Activated CD8-positive, alpha-beta T cell treated with anti-CD3 and anti-CD28 coated beads, Interleukin-2, amount 10 ng/mL, durations not matched to agents 7 days and 5 days (primary cell): ENCODE measurements around the gene MUC12. TPM values are rescaled to one million over a fixed set of nuclear protein-coding genes. Genes with fewer than 3 reads are reported as not detected.
"Not testable (repeated sequence)": the region's sequence is repeated elsewhere in the genome, so short reads cannot be mapped to it uniquely, and the experiment has no call there.

Experiments used
- ATAC-seq: fragments of 150-1000 bp; cut with Tn5 transposase; one replicate; pipeline ENCODE4 v1.10.0; 2021; ENCODE audit warnings: moderate library complexity
- CTCF ChIA-PET: fragments of 350-600 bp; sonication (Branson Sonifier 250); formaldehyde crosslinking; loops from one replicate; lab custom pipeline; 2021; ENCODE audit warnings: antibody characterized with exemption; lab: Charles Lee
- POLR2A ChIA-PET: fragments of 350-600 bp; sonication (Branson Sonifier 250); formaldehyde crosslinking; loops from one replicate; lab custom pipeline; 2021; ENCODE audit warnings: antibody characterized with exemption; lab: Charles Lee
- DNase-seq: peaks from one replicate; pipeline ENCODE4 v3.0.0-alpha.2; 2020
- H3K27ac Mint-ChIP-seq: one replicate; pipeline ENCODE4 v1.8.0; 2021; ENCODE audit warnings: mild to moderate bottlenecking, mixed read lengths
- H3K27me3 Mint-ChIP-seq: one replicate; pipeline ENCODE4 v1.8.0; 2021; ENCODE audit warnings: low read depth, mixed read lengths
- H3K36me3 Mint-ChIP-seq: one replicate; pipeline ENCODE4 v1.8.0; 2021; ENCODE audit warnings: low read depth, mixed read lengths
- H3K4me1 Mint-ChIP-seq: one replicate; pipeline ENCODE4 v1.8.0; 2021; ENCODE audit warnings: low read depth, mixed read lengths
- H3K4me3 Mint-ChIP-seq: one replicate; pipeline ENCODE4 v1.8.0; 2021; ENCODE audit warnings: mild to moderate bottlenecking, mixed read lengths
- H3K9me3 Mint-ChIP-seq: one replicate; pipeline ENCODE4 v1.8.0; 2022; ENCODE audit warnings: mixed read lengths; ENCODE audit not compliant: insufficient read depth
- total RNA-seq, 2 experiments: library from RNA; stranded (reverse); gene quantifications; one replicate each; pipeline ENCODE4 v1.2.3, GENCODE V29; 2021

MUC12 gene
- total RNA-seq, 2 experiments from 2014 or later = not detected

DNA sequence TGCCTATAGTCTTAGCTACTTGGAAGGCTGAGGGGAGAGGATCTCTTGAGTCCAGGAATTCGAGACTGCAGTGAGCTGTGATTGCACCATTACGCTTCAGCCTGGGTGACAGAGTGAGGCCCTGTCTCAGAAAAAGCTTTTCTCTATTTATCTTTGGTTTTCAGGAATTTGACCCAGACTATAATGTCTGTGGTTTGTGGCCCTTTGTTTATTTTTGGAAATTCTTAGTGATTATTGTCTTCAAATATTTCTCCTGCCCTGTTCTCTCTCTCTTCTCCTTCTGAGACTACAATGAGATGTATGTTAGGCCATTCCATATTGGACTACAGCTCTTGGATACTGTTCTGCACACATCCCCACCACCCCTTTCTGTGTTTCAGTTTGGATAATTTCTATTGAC is 4.7 kb downstream of the MUC12 start:
- CTCF ChIA-PET = no interaction called here
- DNase-seq (no peak), ATAC-seq (no peak)
- H3K36me3 Mint-ChIP-seq = no peaks in the 10 kb centered on the region
- POLR2A ChIA-PET = no interaction called here
- no peak overlapping the region for H3K27ac Mint-ChIP-seq
- H3K4me3 Mint-ChIP-seq = no peak overlapping the region
- H3K4me1 Mint-ChIP-seq = no peaks in the 10 kb centered on the region
- no peaks in the 10 kb centered on the region for H3K9me3 Mint-ChIP-seq
- peaks cover 8% of the 10 kb centered on the region for H3K27me3 Mint-ChIP-seq

DNA sequence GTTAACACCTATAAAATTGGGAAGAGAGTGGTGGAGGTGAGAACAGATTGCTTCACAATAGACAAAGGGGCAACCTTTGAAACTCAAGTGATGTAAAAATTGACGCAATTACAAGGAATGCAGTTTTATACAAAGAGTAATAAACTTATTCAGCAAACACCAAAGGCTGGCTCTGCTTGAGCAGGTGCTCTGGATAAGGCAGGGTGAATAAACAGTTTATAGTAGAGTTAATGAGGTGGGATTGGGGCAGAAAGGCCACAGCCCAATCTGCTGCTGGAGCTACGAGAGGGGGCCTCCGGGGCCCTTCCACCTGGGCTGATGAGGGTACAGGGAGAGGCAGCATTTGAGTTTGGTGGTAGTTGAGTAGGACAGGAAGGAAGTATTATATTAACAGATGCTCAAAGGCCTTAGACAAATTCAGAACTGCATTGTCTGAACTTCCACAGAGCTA is 6.0 kb downstream of the MUC12 start:
- Mint-ChIP-seq H3K27ac (no peak overlapping the region), H3K4me3 (no peak overlapping the region), H3K9me3 (no peaks in the 10 kb centered on the region), H3K4me1 (no peaks in the 10 kb centered on the region), H3K27me3 (peaks cover 5% of the 10 kb centered on the region), H3K36me3 (no peaks in the 10 kb centered on the region)
- POLR2A ChIA-PET = no interaction called here
- CTCF ChIA-PET = no interaction called here
- ATAC-seq (no peak), DNase-seq (no peak)

DNA sequence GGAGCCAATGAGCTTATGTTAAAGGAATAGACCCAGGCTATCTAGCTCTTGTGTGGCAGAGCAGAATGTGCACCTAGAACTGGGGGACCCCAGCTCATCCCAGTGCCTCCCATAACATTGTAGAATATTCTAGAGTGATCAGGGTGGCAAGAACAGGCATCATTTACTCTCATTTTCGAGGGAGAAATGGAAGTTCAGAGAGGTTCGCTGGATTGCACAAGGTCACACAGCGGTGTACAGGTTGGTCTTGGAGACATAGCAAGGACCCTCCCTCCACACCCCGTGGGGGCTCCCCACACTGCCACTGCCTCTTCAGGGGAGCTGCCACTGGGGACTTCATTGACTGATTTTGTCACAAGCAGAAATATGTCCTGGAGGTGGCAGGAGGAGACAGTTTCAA is 8.9 kb downstream of the MUC12 start:
- Mint-ChIP-seq H3K4me3 (no peak overlapping the region), H3K4me1 (no peaks in the 10 kb centered on the region), H3K9me3 (no peaks in the 10 kb centered on the region), H3K27me3 (no peaks in the 10 kb centered on the region), H3K27ac (no peak overlapping the region), H3K36me3 (no peaks in the 10 kb centered on the region)
- ATAC-seq (no peak), DNase-seq (no peak)
- CTCF ChIA-PET = interaction anchor here (1.5 kb wide), 1 partner anchor 99 kb away, joined by 3 read pairs; no protein-coding TSS in a partner anchor
- POLR2A ChIA-PET = no interaction called here

DNA sequence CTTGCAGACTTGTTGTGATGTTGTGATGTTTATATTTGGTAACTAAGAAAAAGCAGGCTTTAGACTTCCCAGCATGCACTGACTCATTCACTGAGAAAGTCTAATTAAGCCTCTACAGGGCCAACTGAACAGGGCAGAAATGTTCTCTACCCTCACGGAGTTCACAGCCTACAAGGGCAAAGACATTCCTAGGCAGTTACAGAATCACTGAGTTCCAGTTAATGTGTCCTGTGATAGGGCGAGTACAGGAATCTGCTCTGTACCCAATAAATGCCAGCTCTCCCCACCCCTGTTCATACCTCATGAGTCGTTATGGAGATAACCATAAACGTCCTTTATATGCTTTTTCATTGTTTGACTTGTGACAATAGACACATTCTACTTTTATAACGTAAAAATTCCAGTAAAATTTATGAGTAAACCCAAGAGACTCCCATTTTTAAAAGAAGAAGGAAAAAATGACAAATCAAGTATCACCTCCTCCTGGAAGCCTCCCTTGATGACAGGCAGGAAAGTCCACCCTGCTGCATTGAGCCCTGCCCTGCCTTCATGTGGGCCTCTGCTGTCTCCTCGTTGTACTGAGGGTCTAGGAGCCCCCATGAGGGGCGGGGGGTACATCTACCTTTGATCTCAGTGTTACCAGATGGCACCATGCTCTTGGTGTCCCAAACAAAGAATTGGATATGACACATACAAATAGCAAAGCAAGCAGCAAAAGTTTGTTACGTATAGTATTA is 14.3 kb downstream of the MUC12 start:
- POLR2A ChIA-PET = no interaction called here
- no peaks in the 10 kb centered on the region for H3K36me3 Mint-ChIP-seq
- no peaks in the 10 kb centered on the region for H3K4me1 Mint-ChIP-seq
- no peak overlapping the region for H3K4me3 Mint-ChIP-seq
- CTCF ChIA-PET = no interaction called here
- H3K27ac Mint-ChIP-seq = no peak overlapping the region
- H3K9me3 Mint-ChIP-seq = no peaks in the 10 kb centered on the region
- no peaks in the 10 kb centered on the region for H3K27me3 Mint-ChIP-seq
- DNase-seq (no peak), ATAC-seq (no peak)

DNA sequence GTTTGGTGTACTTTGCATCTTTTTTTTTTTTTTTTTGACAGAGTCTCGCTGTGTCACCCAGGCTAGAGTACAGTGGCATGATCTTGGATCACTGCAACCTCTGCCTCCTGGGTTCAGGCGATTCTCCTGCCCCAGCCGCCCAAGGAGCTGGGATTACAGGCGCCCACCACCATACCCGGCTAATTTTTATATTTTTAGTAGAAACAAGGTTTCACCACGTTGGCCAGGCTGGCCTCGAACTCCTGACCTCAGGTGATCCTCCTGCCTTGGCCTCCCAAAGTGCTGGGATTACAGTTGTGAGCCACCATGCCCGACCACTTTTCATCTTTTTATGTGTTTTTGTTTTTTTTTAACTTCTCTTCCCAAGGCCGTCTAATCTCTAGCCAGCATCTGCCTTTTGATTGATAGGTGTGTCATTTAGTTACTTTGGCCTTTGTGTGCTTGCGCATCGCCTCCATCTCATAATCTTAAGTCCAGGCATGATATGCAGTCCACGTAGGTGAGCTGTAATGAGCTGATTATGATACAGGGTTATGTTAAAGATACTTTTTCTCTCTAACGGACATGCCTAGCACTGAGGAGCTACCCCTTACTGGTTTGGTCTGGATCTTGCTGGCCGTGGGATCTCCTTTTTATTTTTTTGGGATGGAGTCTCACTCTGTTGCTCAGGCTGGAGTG is 15.0 kb downstream of the MUC12 start:
- H3K27ac Mint-ChIP-seq, H3K4me1 Mint-ChIP-seq, H3K4me3 Mint-ChIP-seq, CTCF ChIA-PET, H3K9me3 Mint-ChIP-seq, DNase-seq, ATAC-seq, POLR2A ChIA-PET, H3K27me3 Mint-ChIP-seq, H3K36me3 Mint-ChIP-seq: not testable (repeated sequence)

DNA sequence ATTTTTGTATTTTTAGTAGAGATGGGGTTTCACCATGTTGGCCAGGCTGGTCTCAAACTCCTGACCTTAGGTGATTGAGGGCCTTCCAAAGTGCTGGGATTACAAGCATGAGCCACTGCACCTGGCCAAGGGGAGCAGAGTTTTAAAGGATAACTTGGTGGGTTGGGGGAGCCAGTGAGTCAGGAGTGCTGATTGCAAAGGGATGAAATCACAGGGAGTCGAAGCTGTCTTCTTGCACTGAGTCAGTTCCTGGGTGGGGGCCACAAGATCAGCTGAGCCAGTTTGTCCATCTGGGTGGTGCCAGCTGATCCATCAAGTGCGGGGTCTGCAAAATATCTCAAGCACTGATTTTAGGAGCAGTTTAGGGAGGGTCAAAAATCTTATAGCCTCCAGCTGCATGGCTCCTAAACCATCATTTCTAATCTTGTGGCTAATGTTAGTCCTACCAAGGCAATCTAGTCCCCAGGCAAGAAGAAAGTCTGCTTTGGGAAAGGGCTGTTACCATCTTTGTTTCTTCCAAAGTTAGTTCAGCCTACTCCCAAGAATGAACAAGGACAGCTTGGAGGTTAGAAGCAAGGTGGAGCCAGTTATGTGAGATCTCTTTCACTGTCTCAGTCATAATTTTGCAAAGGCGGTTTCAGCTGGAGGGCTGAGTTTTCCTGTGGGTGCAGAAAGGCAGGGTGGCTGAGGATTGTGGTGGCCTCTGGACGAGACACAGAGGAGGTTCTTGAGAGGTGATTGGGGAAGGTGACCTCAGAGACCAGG is 15.8 kb downstream of the MUC12 start:
- H3K4me1 Mint-ChIP-seq, ATAC-seq, POLR2A ChIA-PET, H3K9me3 Mint-ChIP-seq, H3K4me3 Mint-ChIP-seq, H3K36me3 Mint-ChIP-seq, H3K27me3 Mint-ChIP-seq, DNase-seq, CTCF ChIA-PET, H3K27ac Mint-ChIP-seq: not testable (repeated sequence)

DNA sequence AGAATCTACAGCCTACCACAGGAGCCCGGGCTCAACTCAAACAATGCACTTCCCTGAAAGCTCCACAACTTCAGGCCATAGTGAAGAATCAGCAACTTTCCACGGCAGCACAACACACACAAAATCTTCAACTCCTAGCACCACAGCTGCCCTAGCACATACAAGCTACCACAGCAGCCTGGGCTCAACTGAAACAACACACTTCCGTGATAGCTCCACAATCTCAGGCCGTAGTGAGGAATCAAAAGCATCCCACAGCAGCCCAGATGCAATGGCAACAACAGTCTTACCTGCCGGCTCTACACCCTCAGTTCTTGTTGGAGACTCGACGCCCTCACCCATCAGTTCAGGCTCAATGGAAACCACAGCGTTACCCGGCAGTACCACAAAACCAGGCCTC is 22.3 kb downstream of the MUC12 start:
- no peak for DNase-seq
- CTCF ChIA-PET = no interaction called here
- H3K9me3 Mint-ChIP-seq = peaks cover 3% of the 10 kb centered on the region
- POLR2A ChIA-PET = no interaction called here
- no peaks in the 10 kb centered on the region for H3K36me3 Mint-ChIP-seq
- no peak for ATAC-seq
- no peaks in the 10 kb centered on the region for H3K27me3 Mint-ChIP-seq
- H3K4me3 Mint-ChIP-seq = no peak overlapping the region
- H3K4me1 Mint-ChIP-seq = no peaks in the 10 kb centered on the region
- no peak overlapping the region for H3K27ac Mint-ChIP-seq

DNA sequence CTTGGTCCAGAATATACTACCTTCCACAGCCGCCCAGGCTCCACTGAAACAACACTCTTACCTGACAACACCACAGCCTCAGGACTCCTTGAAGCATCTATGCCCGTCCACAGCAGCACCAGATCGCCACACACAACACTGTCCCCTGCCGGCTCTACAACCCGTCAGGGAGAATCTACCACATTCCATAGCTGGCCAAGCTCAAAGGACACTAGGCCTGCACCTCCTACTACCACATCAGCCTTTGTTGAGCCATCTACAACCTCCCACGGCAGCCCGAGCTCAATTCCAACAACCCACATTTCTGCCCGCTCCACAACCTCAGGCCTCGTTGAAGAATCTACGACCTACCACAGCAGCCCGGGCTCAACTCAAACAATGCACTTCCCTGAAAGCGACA is 22.9 kb downstream of the MUC12 start:
- H3K4me1 Mint-ChIP-seq, CTCF ChIA-PET, DNase-seq, H3K9me3 Mint-ChIP-seq, ATAC-seq, H3K4me3 Mint-ChIP-seq, H3K27ac Mint-ChIP-seq, POLR2A ChIA-PET, H3K36me3 Mint-ChIP-seq, H3K27me3 Mint-ChIP-seq: not testable (repeated sequence)

DNA sequence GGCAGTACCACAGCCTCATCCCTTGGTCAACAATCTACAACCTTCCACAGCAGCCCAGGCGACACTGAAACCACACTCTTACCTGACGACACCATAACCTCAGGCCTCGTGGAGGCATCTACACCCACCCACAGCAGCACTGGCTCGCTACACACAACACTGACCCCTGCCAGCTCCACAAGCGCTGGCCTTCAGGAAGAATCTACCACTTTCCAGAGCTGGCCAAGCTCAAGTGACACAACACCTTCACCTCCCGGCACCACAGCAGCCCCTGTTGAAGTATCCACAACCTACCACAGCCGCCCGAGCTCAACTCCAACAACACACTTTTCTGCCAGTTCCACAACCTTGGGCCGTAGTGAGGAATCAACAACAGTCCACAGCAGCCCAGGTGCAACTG is 25.3 kb downstream of the MUC12 start:
- H3K27ac Mint-ChIP-seq, H3K4me1 Mint-ChIP-seq, DNase-seq, CTCF ChIA-PET, H3K36me3 Mint-ChIP-seq, ATAC-seq, H3K9me3 Mint-ChIP-seq, H3K4me3 Mint-ChIP-seq, POLR2A ChIA-PET, H3K27me3 Mint-ChIP-seq: not testable (repeated sequence)

DNA sequence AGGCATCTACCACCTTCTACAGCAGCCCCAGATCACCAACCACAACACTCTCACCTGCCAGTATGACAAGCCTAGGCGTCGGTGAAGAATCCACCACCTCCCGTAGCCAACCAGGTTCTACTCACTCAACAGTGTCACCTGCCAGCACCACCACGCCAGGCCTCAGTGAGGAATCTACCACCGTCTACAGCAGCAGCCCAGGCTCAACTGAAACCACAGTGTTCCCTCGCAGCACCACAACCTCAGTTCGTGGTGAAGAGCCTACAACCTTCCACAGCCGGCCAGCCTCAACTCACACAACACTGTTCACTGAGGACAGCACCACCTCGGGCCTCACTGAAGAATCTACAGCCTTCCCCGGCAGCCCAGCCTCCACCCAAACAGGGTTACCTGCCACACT is 29.2 kb downstream of the MUC12 start:
- H3K4me1 Mint-ChIP-seq, H3K36me3 Mint-ChIP-seq, POLR2A ChIA-PET, CTCF ChIA-PET, H3K27ac Mint-ChIP-seq, H3K9me3 Mint-ChIP-seq, H3K4me3 Mint-ChIP-seq, DNase-seq, H3K27me3 Mint-ChIP-seq, ATAC-seq: not testable (repeated sequence)

DNA sequence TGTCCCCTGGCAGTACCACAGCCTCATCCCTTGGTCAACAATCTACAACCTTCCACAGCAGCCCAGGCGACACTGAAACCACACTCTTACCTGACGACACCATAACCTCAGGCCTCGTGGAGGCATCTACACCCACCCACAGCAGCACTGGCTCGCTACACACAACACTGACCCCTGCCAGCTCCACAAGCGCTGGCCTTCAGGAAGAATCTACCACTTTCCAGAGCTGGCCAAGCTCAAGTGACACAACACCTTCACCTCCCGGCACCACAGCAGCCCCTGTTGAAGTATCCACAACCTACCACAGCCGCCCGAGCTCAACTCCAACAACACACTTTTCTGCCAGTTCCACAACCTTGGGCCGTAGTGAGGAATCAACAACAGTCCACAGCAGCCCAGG is 30.0 kb downstream of the MUC12 start:
- DNase-seq, CTCF ChIA-PET, H3K36me3 Mint-ChIP-seq, ATAC-seq, POLR2A ChIA-PET, H3K27me3 Mint-ChIP-seq, H3K4me3 Mint-ChIP-seq, H3K9me3 Mint-ChIP-seq, H3K27ac Mint-ChIP-seq, H3K4me1 Mint-ChIP-seq: not testable (repeated sequence)

DNA sequence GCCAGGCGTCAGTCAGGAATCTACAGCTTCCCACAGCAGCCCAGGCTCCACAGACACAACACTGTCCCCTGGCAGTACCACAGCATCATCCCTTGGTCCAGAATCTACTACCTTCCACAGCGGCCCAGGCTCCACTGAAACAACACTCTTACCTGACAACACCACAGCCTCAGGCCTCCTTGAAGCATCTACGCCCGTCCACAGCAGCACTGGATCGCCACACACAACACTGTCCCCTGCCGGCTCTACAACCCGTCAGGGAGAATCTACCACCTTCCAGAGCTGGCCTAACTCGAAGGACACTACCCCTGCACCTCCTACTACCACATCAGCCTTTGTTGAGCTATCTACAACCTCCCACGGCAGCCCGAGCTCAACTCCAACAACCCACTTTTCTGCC is 30.7 kb downstream of the MUC12 start:
- POLR2A ChIA-PET, H3K4me1 Mint-ChIP-seq, ATAC-seq, H3K27me3 Mint-ChIP-seq, H3K36me3 Mint-ChIP-seq, CTCF ChIA-PET, DNase-seq, H3K4me3 Mint-ChIP-seq, H3K9me3 Mint-ChIP-seq, H3K27ac Mint-ChIP-seq: not testable (repeated sequence)
